ENCODE data around the gene SDCBP2. TPM values are rescaled to one million over a fixed set of nuclear protein-coding genes. Genes with fewer than 3 reads are reported as not detected.

SDCBP2 gene
- total RNA-seq, 1 donor from 2014 or later, result 4.0 TPM

- DNase-seq (ENCODE audit: low read depth in 2 of 2), result no peak
Observed at GRCh38 chr20:1297486-1297885, 31.5 kb downstream of the SDCBP2 start.

DNA sequence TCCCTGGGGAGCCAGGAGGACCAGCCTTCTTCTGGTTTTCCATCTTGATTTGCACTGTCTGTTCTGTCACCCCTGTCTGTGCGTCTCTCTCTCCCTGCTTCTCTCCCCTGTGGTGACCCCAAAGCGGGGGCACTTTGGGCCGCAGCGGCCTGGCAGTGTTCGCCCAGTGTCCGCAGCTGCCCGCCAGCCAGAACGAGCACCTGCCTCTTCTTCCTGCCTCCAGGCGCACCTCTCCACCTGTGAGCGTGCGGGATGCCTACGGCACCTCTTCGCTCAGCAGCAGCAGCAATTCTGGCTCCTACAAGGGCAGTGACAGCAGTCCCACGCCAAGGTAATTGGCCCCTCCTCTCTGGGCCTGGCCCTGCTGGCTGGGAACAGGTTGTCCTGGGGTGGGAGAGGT lies 32.0 kb downstream of the SDCBP2 start:
- no peak for DNase-seq (ENCODE audit: low read depth in 2 of 2)

DNA sequence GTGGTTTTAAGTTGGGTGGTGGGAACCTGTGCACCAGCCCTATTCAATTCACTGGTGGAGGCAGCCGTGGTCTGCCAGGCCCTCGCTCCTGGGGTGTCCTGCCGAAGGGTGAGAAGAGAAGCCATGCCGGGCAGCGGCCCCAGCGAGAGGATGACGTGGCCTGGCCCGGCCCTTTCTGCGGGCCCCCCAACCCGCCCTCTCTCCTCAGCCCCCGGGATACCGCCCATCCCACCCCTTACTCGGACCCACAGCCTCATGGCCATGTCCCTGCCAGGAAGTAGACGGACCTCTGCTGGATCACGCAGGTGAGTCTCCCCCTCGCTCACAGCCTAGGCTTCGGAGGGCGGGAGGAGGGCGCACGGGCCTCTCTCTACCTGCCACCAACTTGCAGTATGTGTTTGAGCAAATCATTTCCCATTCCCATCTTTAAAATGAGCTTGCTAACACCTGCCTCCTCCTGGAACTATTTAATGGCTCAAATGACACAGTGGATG lies 32.8 kb downstream of the SDCBP2 start:
- no peak for DNase-seq (ENCODE audit: low read depth in 2 of 2)

DNA sequence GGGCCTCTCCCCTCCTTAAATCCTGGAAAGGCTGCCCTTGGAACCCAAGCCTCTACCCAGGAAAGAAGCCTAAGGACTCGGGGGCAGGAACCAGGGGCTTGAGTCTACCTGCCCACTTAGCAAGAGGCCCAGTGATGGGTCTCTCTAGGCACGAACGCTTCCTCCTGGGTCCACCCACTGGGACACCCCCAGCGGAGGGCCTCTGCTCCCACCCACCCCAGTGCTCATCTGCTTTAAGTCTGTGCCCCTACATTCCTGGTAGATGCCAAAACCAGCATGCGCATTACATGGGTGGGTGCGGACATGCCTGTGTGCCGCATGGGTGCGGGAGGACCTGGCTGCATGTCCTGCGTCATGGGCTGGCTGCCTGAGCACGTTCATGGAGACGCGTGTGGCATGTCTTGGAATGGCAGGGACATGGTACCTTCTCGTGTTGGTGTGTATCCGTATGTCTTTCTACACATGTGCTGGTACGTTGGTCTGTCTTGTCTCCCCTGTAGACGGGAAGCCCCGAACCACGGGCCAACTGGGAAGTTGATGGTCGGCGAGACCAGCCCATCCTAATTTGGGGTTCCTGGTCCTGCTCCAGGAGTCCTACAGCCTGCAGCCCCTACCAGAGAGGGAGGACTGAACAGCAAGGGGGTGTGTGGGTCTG lies 33.5 kb downstream of the SDCBP2 start:
- DNase-seq (ENCODE audit: low read depth in 2 of 2), result no peak

- no peak for DNase-seq (ENCODE audit: low read depth in 2 of 2)
Observed at GRCh38 chr20:1294497-1294896, 34.4 kb downstream of the SDCBP2 start.

- DNase-seq (ENCODE audit: low read depth in 2 of 2), result no peak
Observed at GRCh38 chr20:1293641-1294379, 35.1 kb downstream of the SDCBP2 start.

GRCh38 chr20:1292620-1293019 lies 36.3 kb downstream of the SDCBP2 start:
- DNase-seq (ENCODE audit: low read depth in 2 of 2), result no peak

GRCh38 chr20:1291191-1291741 lies 37.7 kb downstream of the SDCBP2 start:
- peak in 1 of 2 donors; percentile 67 for DNase-seq (ENCODE audit: low read depth in 2 of 2)

GRCh38 chr20:1287787-1288569 lies 41.0 kb downstream of the SDCBP2 start:
- no peak for DNase-seq (ENCODE audit: low read depth in 2 of 2)

- no peak for DNase-seq (ENCODE audit: low read depth in 2 of 2)
Observed at GRCh38 chr20:1287306-1287705, 41.6 kb downstream of the SDCBP2 start.

DNA sequence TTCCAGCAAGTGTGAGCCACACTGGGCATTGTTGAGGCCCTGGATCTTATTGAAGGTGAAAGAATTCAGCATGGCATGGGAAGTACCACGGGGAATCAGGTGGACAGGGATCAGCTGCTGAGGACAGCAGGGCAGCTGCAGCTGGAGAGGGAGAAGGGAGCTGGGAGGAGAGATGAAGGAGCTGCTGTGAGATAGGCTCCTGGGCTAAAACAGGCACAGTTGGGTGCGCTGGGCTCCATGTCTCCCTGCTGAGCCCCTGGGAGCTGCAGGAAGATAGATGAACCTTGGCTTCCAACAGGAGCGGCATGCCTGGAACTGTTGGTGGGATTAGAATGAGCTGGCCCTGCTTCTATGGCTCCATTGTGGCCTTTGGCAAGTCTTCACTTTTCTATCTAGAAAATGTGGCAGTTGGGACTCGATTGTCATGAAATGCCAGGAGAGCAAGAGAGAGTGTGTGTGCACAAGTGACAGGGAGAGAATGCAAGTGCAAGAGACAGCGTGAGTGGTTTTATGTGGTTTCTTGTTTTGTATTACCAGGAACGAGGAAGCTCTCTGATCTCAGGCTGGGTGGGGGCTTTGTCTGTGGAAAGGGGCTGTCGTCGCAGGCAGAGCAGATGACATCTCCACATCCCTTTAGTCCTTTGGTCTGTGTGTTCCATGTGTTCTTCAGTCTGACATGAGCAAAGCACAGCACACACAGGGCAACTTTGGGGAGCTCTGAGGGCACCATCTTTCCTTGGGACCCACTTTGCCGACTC lies 42.5 kb downstream of the SDCBP2 start:
- no peak for DNase-seq (ENCODE audit: low read depth in 2 of 2)

DNA sequence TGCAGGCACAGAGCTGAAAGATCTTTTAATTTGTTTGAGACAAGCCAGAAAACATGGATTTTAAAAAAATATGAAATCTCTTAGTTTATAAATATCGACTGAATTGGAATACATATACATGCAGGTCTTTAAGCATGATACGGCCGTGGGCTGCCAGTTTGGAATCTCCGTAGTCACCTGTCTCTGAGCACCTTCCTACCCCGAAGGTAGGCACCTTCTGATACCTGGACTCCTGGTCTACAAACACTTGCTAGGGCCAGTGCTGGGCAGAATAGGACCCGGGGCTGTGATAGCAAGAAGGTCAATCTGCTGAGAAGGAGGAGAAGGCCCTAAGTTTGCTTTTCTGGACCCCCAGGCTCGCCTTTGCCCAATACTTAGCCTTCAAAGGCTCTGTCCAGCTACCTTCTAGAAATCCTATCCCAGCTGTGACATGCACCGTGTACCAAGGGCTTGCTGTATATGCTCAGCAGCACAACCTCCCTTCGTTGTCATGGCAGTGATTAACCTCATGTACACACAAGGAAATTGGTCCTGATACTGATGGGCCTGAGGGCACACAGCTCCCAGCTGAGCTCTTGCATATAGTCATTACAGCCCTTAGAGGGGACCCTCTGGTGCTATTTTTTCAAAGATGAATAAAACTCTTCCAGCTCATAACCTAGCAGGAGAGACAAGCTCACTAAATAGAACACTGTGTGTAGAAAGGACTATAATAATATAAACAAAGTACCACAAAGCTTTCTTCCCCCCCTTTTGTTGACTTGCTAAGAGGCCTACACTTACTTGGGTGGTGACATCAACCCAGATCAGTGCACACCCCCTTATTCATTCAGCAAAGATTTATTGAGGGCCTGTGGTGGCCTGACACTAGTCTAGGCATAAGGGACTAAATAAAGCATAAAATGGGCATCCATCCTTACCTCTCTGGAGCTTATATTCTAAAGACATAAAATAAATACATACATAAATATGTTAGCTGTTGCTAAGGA lies 45.1 kb downstream of the SDCBP2 start:
- no peak for DNase-seq (ENCODE audit: low read depth in 2 of 2)

DNA sequence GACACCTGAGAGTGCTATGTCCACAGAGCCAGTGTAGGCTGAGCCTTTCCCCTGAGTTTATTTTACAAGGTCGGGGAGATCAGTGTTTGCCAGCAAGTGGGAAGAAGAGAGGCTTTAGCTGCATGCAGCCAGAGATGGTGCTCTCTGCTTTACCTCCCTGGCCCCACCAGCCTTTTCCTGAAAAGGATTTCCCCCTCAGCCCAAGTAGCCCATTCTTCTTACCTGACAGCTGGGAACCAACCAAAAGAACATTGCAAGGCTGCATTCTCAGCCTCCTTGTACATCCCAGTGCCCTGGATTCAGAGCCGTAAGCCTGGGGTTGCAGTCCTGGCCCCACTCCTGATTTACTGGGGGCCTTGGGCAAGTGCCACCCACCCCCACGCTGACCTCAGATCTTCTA lies 46.0 kb downstream of the SDCBP2 start:
- DNase-seq (ENCODE audit: low read depth in 2 of 2), result no peak

- no peak for DNase-seq (ENCODE audit: low read depth in 2 of 2)
Observed at GRCh38 chr20:1281279-1282057, 47.5 kb downstream of the SDCBP2 start.

GRCh38 chr20:1280195-1281102 lies 48.5 kb downstream of the SDCBP2 start:
- no peak for DNase-seq (ENCODE audit: low read depth in 2 of 2)

DNA sequence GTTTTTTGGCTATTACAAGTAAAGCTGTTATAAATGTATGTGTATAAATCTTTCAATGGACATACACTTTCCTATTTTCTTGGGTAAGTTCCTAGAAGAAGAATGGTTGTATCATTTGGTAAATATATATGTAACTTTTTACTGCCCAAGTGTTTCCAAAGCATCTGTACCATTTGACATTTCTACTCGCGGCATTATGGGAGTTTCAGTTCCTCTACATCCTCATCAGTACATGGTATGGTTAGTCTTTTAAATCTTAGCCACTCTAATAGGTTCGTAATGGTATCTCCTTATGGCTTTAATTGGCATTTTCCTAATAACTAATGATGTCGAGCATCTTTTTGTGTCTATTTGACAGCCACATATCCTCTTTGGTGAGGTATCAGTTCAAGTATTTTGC lies 49.9 kb downstream of the SDCBP2 start:
- DNase-seq (ENCODE audit: low read depth in 2 of 2), result no peak

GRCh38 chr20:1277529-1278322 lies 51.2 kb downstream of the SDCBP2 start:
- no peak for DNase-seq (ENCODE audit: low read depth in 2 of 2)

Data from dermis microvascular lymphatic vessel endothelial cell (primary cell).